HCT116 (cell line): ENCODE measurements around the gene IL1RAPL1. TPM values are rescaled to one million over a fixed set of nuclear protein-coding genes. Genes with fewer than 3 reads are reported as not detected.

Experiments used
- ATAC-seq: fragments of 200-7000 bp; cut with Tn5 transposase; 2 replicates; pipeline ENCODE4 v1.9.1; 2020; ENCODE audit warnings: mild to moderate bottlenecking, moderate library complexity
- BruUV-seq: library from RNA; stranded (reverse); fragments of 400-500 nt; replicated peaks from 2 replicates; lab custom pipeline; 2021; lab: Mats Ljungman, UMichigan
- CTCF ChIA-PET: fragments of 300-600 bp; sonication (Branson Sonifier 250); formaldehyde crosslinking; loops from one replicate; lab custom pipeline; 2021; ENCODE audit warnings: antibody characterized with exemption; lab: Charles Lee
- POLR2A ChIA-PET: fragments of 300-600, 350-600 bp; sonication (Branson Sonifier 250); formaldehyde crosslinking; loops from one replicate; lab custom pipeline; 2021; ENCODE audit warnings: antibody characterized with exemption; lab: Charles Lee
- RAD21 ChIA-PET, 2 experiments: fragments of 300-600 bp; sonication (Branson Sonifier 250); formaldehyde crosslinking; loops; one replicate each; lab custom pipeline; 2023; ENCODE audit warnings: low total read pairs in 2 of 2; ENCODE audit not compliant: uncharacterized antibody in 2 of 2, unreplicated experiment in 2 of 2, low non-redundant PET in 1 of 2; lab: Charles Lee
- DNase-seq: peaks from one replicate; pipeline ENCODE4 v3.0.0-alpha.2; 2010; ENCODE audit warnings: low read depth, low spot score
- H2AFZ ChIP-seq: fragments of 200-600 bp; shearing (Covaris generic), sonication (generic); 2 replicates; pipeline ENCODE4 v1.6.1; 2017; ENCODE audit warnings: low read depth, mixed run types, mixed read lengths, antibody characterized with exemption, low read length; ENCODE audit not compliant: poor library complexity, severe bottlenecking
- H3K27ac ChIP-seq: 2 replicates; pipeline ENCODE4 v1.5.1; 2012; ENCODE audit warnings: low read depth, low read length
- H3K27me3 ChIP-seq: fragments of 200-600 bp; sonication (generic); 2 replicates; pipeline ENCODE4 v1.6.1; 2016; ENCODE audit warnings: mixed run types, low read length, mixed read lengths; ENCODE audit not compliant: insufficient read depth
- H3K36me3 ChIP-seq, 2 experiments: fragments of 200-500 bp in 1 of 2; fragments of 200-600 bp in 1 of 2; sonication (Bioruptor generic) in 1 of 2; sonication (generic) in 1 of 2; 2 replicates each; pipeline versions ENCODE4 v1.5.1 to v1.6.1; 2014 to 2016; ENCODE audit warnings: low read length in 2 of 2, inconsistent platforms in 1 of 2, mixed read lengths in 1 of 2, mixed run types in 1 of 2; ENCODE audit not compliant: insufficient read depth in 2 of 2, control insufficient read depth in 1 of 2
- H3K4me1 ChIP-seq, 2 experiments: fragments of 200-600 bp in 1 of 2; sonication (generic) in 1 of 2; 2 replicates each; pipeline versions ENCODE4 v1.5.1 to v1.6.1; 2012 to 2017; ENCODE audit warnings: low read length in 2 of 2, inconsistent platforms in 1 of 2, mild to moderate bottlenecking in 1 of 2, mixed read lengths in 1 of 2, mixed run types in 1 of 2, moderate library complexity in 1 of 2; ENCODE audit not compliant: insufficient read depth in 2 of 2, control insufficient read depth in 1 of 2
- H3K4me2 ChIP-seq: fragments of 200-600 bp; sonication (generic); 2 replicates; pipeline ENCODE4 v1.6.1; 2017; ENCODE audit warnings: mixed run types, low read length, mixed read lengths
- H3K4me3 ChIP-seq, 2 experiments: fragments of 200-600 bp in 1 of 2; sonication (generic) in 1 of 2; replicated peaks in 1 of 2; 2 replicates each; pipeline ENCODE4 v1.5.1; 2011 to 2016; ENCODE audit warnings: low read length in 2 of 2, control low read depth in 1 of 2, low read depth in 1 of 2, mild to moderate bottlenecking in 1 of 2, mixed read lengths in 1 of 2, mixed run types in 1 of 2
- H3K79me2 ChIP-seq: fragments of 200-600 bp; sonication (generic); 2 replicates; pipeline ENCODE4 v1.6.1; 2017; ENCODE audit warnings: mild to moderate bottlenecking, mixed run types, low read length, moderate library complexity, mixed read lengths; ENCODE audit not compliant: insufficient read depth
- H3K9ac ChIP-seq: fragments of 200-600 bp; sonication (generic); 2 replicates; pipeline ENCODE4 v1.6.1; 2016; ENCODE audit warnings: low read length, mixed read lengths
- H3K9me2 ChIP-seq: fragments of 200-600 bp; sonication (generic), shearing (Covaris generic); 2 replicates; pipeline ENCODE4 v1.6.1; 2017; ENCODE audit warnings: mixed run types, mild to moderate bottlenecking, moderate library complexity; ENCODE audit not compliant: insufficient read depth
- H3K9me3 ChIP-seq, 2 experiments: fragments of 200-500 bp in 1 of 2; fragments of 200-600 bp in 1 of 2; sonication (Bioruptor generic) in 1 of 2; sonication (generic) in 1 of 2; 2 replicates each; pipeline ENCODE4 v1.6.1; 2014 to 2017; ENCODE audit warnings: low read length in 2 of 2, mixed read lengths in 2 of 2, inconsistent platforms in 1 of 2, low read depth in 1 of 2, mild to moderate bottlenecking in 1 of 2, mixed run types in 1 of 2, moderate library complexity in 1 of 2; ENCODE audit not compliant: control insufficient read depth in 1 of 2, insufficient read depth in 1 of 2
- H4K20me1 ChIP-seq: fragments of 200-600 bp; sonication (generic), shearing (Covaris generic); 2 replicates; pipeline ENCODE4 v1.6.1; 2017; ENCODE audit warnings: mixed run types, mild to moderate bottlenecking, moderate library complexity; ENCODE audit not compliant: insufficient read depth
- CBX3 ChIP-seq: IDR thresholded peaks from 2 replicates; pipeline ENCODE4 v1.6.1; 2012; ENCODE audit warnings: low read depth
- EGR1 ChIP-seq: IDR thresholded peaks from 2 replicates; pipeline ENCODE4 v1.6.1; 2012; ENCODE audit warnings: low read depth
- ELF1 ChIP-seq: IDR thresholded peaks from 2 replicates; pipeline ENCODE4 v1.6.1; 2012; ENCODE audit warnings: low read depth, borderline replicate concordance
- FOSL1 ChIP-seq: IDR thresholded peaks from 2 replicates; pipeline ENCODE4 v1.6.1; 2012; ENCODE audit warnings: low read depth
- MAX ChIP-seq: IDR thresholded peaks from 2 replicates; pipeline ENCODE4 v1.6.1; 2012
- SP1 ChIP-seq: IDR thresholded peaks from 2 replicates; pipeline ENCODE4 v1.6.1; 2012; ENCODE audit warnings: low read depth
- SRF ChIP-seq: IDR thresholded peaks from 2 replicates; pipeline ENCODE4 v1.6.1; 2012; ENCODE audit warnings: low read depth
- YY1 ChIP-seq: IDR thresholded peaks from 2 replicates; pipeline ENCODE4 v1.6.1; 2011; ENCODE audit warnings: low read length, low read depth, moderate library complexity, mild to moderate bottlenecking; ENCODE audit not compliant: insufficient replicate concordance; ENCODE audit errors: extremely low read depth
- ZBTB33 ChIP-seq: IDR thresholded peaks from 2 replicates; pipeline ENCODE4 v1.6.1; 2011; ENCODE audit warnings: mild to moderate bottlenecking, low read length, moderate library complexity; ENCODE audit not compliant: insufficient replicate concordance; ENCODE audit errors: extremely low read depth
- ZFX ChIP-seq: fragments of 450-650 bp; IDR thresholded peaks from 2 replicates; pipeline ENCODE4 v1.6.1; 2017
- ZNF274 ChIP-seq: fragments of 200-500 bp; sonication (Bioruptor generic); IDR thresholded peaks from 2 replicates; pipeline ENCODE4 v1.6.1; 2014; ENCODE audit warnings: mild to moderate bottlenecking, low read depth, low read length, inconsistent platforms
- intact Hi-C: fragments of 100-400 bp; cut with micrococcal nuclease; formaldehyde crosslinking; loops from 2 replicates; pipeline ENCODE4 v1.10.0; 2022
- total RNA-seq: library from RNA; stranded (reverse); gene quantifications from one replicate; pipeline ENCODE4 v1.2.1, GENCODE V29; 2021; ENCODE audit not compliant: unreplicated experiment

Gene IL1RAPL1
- total RNA-seq, 1 experiment from 2014 or later = 2.8 TPM

- H4K20me1 ChIP-seq = no peaks in the 10 kb centered on the region
- no peaks in the 10 kb centered on the region for H3K9me2 ChIP-seq
- ATAC-seq (no peak), DNase-seq (no peak)
- no peaks in the 10 kb centered on the region for H3K36me3 ChIP-seq
- CTCF ChIA-PET = no interaction called here
- no peak overlapping the region for H3K4me3 ChIP-seq
- TF ChIP-seq MAX (no peak), SRF (no peak), YY1 (no peak), ZBTB33 (no peak), CBX3 (no peak), FOSL1 (no peak), ZFX (no peak), SP1 (no peak), ZNF274 (no peak), ELF1 (no peak), EGR1 (no peak)
- no peak overlapping the region for H3K9ac ChIP-seq
- POLR2A ChIA-PET = no interaction called here
- H3K27ac ChIP-seq = no peak overlapping the region
- no peak overlapping the region for H2AFZ ChIP-seq
- BruUV-seq = no TSS peak
- intact Hi-C loops = no loop called here
- H3K4me2 ChIP-seq = no peak overlapping the region
- no peaks in the 10 kb centered on the region for H3K27me3 ChIP-seq
- RAD21 ChIA-PET = no interaction called here
- H3K4me1 ChIP-seq = peaks cover 0 to 12% of the 10 kb centered on the region in 2 experiments; a peak in 1 of 4 replicates
- H3K9me3 ChIP-seq = no peaks in the 10 kb centered on the region
- no peaks in the 10 kb centered on the region for H3K79me2 ChIP-seq
Observed at GRCh38 chrX:28549838-28550237, 37.4 kb upstream of the IL1RAPL1 start.
